Hepatocyte (in vitro differentiated cells): ENCODE measurements around the gene TFE3.

Experiments used
- EZH2 ChIP-seq: fragments of 200-600 bp; sonication (generic); IDR thresholded peaks from 2 replicates; pipeline ENCODE4 v1.6.1; 2016; ENCODE audit warnings: antibody characterized with exemption, mild to moderate bottlenecking, borderline replicate concordance
- EZH2phosphoT487 ChIP-seq: fragments of 200-600 bp; sonication (generic); IDR thresholded peaks from one replicate; pipeline ENCODE4 v1.6.1; 2018; ENCODE audit warnings: antibody characterized with exemption, mild to moderate bottlenecking, low read depth, moderate library complexity; ENCODE audit not compliant: unreplicated experiment, severe bottlenecking
- TF ChIP-seq, protein P1 (sequence below): fragments of 200-600 bp; sonication (generic); IDR thresholded peaks from 2 replicates; pipeline ENCODE4 v1.5.1; 2016; ENCODE audit warnings: antibody characterized with exemption, mild to moderate bottlenecking; ENCODE audit not compliant: poor library complexity

DNA sequence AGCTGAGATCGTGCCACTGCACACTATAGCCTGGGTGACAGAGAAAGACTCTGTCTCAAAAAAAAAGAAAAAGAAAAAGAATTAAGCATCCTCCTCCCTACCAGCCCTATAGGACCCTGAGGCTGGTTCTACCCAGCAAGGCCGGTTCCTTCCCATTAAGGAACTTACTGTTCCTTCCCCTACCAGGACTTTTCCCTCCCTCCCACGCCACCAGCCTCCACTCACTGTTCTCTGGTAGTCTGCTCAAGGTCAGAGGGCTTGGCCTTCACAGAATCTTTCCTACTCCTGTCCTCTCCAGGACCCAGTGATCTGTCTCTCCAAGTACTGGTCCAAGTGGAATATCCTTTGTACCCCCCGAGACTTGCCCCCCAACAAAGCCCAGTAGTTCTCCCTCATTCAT lies 42.5 kb downstream of the TFE3 start:
- TF ChIP-seq, protein P1, sequence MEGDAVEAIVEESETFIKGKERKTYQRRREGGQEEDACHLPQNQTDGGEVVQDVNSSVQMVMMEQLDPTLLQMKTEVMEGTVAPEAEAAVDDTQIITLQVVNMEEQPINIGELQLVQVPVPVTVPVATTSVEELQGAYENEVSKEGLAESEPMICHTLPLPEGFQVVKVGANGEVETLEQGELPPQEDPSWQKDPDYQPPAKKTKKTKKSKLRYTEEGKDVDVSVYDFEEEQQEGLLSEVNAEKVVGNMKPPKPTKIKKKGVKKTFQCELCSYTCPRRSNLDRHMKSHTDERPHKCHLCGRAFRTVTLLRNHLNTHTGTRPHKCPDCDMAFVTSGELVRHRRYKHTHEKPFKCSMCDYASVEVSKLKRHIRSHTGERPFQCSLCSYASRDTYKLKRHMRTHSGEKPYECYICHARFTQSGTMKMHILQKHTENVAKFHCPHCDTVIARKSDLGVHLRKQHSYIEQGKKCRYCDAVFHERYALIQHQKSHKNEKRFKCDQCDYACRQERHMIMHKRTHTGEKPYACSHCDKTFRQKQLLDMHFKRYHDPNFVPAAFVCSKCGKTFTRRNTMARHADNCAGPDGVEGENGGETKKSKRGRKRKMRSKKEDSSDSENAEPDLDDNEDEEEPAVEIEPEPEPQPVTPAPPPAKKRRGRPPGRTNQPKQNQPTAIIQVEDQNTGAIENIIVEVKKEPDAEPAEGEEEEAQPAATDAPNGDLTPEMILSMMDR: no peak
- TF ChIP-seq EZH2phosphoT487 (no peak), EZH2 (no peak)
